ENCODE data around the gene KRT1. TPM values are rescaled to one million over a fixed set of nuclear protein-coding genes. Genes with fewer than 3 reads are reported as not detected.

KRT1 gene
- total RNA-seq, 2 experiments from 2014 or later = not detected

DNA sequence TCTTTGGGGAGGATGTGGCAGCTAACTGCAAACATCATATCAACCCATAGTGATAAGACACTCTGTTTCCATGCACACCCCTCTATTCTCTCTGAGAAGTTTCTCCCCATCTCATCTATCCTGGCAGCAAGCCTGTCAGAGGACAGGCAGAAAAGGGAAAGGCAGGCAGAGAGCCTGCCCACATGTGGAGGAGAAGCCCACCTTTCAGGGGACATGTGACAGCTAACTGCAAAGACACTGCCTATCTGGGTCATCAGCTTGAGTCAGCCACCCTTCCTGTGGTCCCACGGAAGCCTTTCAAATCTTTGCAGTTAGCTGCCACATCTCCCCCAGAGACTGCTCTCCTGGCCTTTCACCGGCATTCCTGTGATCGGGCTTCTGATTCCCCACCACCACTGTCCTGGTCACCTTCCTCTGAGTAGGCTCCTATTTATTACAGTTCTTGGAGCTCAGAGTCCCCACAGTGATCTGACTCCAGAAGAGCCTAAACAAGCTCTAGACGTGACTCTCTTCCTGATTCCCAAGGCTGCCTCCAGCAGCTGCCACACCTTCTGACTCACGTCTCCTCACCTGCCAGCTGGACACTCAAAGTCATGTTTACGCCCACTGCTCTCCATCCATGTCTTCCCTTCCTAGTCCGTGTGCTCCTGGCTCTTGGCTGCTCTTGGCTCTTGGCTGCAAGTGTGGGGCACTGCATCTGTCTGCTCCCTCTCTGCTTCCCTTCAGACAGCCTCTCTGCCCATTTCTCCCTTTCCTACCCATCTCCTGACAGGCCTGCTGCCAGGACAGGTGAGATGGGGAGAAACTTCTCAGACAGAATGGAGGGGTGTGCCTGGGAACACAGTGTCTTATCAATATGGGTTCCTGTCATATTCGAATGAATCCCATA, 7.5 kb upstream of the KRT1 start:
- Histone ChIP-seq H3K36me3 (ENCODE audit: insufficient read depth, low read length) (no peaks in the 10 kb centered on the region), H3K9me2 (ENCODE audit: insufficient read depth, low read length) (no peaks in the 10 kb centered on the region), H4K20me1 (ENCODE audit: insufficient read depth, low read length) (no peaks in the 10 kb centered on the region), H3K4me3 (ENCODE audit: low read depth, low read length, poor library complexity, severe bottlenecking) (no peak overlapping the region), H3K9me3 (ENCODE audit: low read length) (no peaks in the 10 kb centered on the region), H3K4me2 (ENCODE audit: low read length) (no peak overlapping the region), H2AFZ (ENCODE audit: low read length) (no peak overlapping the region), H3K79me2 (ENCODE audit: insufficient read depth, low read depth, low read length) (no peaks in the 10 kb centered on the region), H3K27ac (ENCODE audit: low read depth, low read length, poor library complexity, severe bottlenecking) (no peak overlapping the region), H3K4me1 (ENCODE audit: insufficient read depth, low read length, poor library complexity, severe bottlenecking) (no peaks in the 10 kb centered on the region)
- CTCF ChIA-PET (ENCODE audit: unreplicated experiment) = no interaction called here
- intact Hi-C loops (cut with micrococcal nuclease; ENCODE audit: unreplicated experiment) = no loop called here
- TF ChIP-seq, protein P1, sequence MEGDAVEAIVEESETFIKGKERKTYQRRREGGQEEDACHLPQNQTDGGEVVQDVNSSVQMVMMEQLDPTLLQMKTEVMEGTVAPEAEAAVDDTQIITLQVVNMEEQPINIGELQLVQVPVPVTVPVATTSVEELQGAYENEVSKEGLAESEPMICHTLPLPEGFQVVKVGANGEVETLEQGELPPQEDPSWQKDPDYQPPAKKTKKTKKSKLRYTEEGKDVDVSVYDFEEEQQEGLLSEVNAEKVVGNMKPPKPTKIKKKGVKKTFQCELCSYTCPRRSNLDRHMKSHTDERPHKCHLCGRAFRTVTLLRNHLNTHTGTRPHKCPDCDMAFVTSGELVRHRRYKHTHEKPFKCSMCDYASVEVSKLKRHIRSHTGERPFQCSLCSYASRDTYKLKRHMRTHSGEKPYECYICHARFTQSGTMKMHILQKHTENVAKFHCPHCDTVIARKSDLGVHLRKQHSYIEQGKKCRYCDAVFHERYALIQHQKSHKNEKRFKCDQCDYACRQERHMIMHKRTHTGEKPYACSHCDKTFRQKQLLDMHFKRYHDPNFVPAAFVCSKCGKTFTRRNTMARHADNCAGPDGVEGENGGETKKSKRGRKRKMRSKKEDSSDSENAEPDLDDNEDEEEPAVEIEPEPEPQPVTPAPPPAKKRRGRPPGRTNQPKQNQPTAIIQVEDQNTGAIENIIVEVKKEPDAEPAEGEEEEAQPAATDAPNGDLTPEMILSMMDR (conservative IDR thresholded peaks at IDR 0.05; ENCODE audit: low read length) = no peak
- TF ChIP-seq EZH2phosphoT487 (IDR thresholded peaks at IDR 0.05; ENCODE audit: borderline replicate concordance, low read depth, low read length) = no peak
- POLR2A ChIA-PET = no interaction called here
- BruUV-seq (replicated peaks) = no TSS peak
- no peak for DNase-seq (ENCODE audit: low spot score)

DNA sequence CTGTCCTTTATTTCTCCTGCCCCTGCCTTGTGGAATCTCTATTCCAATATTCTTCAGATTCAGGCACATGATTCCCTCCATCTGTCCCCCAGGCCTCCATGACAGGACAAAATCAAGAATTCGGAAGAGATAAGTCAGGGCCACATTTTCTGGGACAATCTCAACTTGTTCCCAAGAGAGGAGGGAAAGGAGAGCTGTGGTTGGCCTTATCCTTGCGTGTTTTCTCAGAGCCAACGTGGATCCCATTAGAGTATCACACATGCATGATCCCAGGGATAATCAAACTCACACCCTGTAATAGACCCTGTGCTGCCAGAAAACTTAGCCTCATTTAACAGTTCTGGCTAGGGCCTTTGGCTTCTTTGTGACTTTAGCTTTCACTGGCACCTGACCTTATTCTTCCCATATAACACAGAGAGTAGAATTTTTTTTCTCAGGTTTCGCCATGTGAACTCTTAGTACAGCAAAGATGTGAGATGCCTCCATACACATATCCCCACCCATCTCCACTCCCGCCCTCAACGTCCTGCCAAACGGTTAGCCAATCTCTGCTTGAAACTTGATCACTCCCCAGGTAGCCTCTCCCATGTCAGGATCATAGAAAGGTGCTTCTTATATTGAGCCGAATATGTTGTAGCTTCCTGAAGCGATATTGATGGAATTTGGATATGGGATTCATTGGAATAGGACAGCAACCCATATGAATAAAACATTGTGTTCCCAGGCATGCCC, 6.7 kb upstream of the KRT1 start:
- Histone ChIP-seq H3K79me2 (ENCODE audit: insufficient read depth, low read depth, low read length) (no peaks in the 10 kb centered on the region), H3K9me3 (ENCODE audit: low read length) (no peaks in the 10 kb centered on the region), H3K4me1 (ENCODE audit: insufficient read depth, low read length, poor library complexity, severe bottlenecking) (no peaks in the 10 kb centered on the region), H3K9me2 (ENCODE audit: insufficient read depth, low read length) (no peaks in the 10 kb centered on the region), H2AFZ (ENCODE audit: low read length) (no peak overlapping the region), H4K20me1 (ENCODE audit: insufficient read depth, low read length) (no peaks in the 10 kb centered on the region), H3K27ac (ENCODE audit: low read depth, low read length, poor library complexity, severe bottlenecking) (no peak overlapping the region), H3K4me3 (ENCODE audit: low read depth, low read length, poor library complexity, severe bottlenecking) (no peak overlapping the region), H3K4me2 (ENCODE audit: low read length) (no peak overlapping the region), H3K36me3 (ENCODE audit: insufficient read depth, low read length) (no peaks in the 10 kb centered on the region)
- ChIA-PET CTCF (ENCODE audit: unreplicated experiment) (no interaction called here), POLR2A (no interaction called here)
- DNase-seq (ENCODE audit: low spot score) = no peak
- intact Hi-C loops (cut with micrococcal nuclease; ENCODE audit: unreplicated experiment) = no loop called here
- BruUV-seq (replicated peaks) = no TSS peak
- TF ChIP-seq, protein P1 (conservative IDR thresholded peaks at IDR 0.05; ENCODE audit: low read length) = no peak
- no peak for TF ChIP-seq EZH2phosphoT487 (IDR thresholded peaks at IDR 0.05; ENCODE audit: borderline replicate concordance, low read depth, low read length)

DNA sequence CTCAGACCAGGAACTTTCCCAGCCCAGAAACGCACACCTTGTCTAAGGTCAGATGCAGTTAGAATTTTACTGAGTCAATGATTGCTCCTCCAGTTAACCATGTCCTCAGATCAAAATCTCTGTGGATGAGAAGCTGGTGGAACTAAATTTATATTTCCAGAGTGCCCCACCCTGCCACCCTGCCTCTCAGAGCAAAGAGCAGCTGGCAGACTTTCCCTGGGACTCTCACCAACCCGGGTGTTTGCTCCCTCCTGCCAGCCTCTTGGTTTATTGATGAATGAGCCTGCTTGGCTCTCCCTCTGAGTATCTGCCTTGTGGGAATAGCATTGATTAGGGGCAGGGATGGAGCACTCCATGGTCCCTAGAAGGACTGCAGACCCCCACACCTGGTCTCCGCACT, 5.9 kb upstream of the KRT1 start:
- TF ChIP-seq, protein P1 (conservative IDR thresholded peaks at IDR 0.05; ENCODE audit: low read length) = no peak
- no peak for TF ChIP-seq EZH2phosphoT487 (IDR thresholded peaks at IDR 0.05; ENCODE audit: borderline replicate concordance, low read depth, low read length)
- Histone ChIP-seq H2AFZ (ENCODE audit: low read length) (no peak overlapping the region), H3K9me3 (ENCODE audit: low read length) (no peaks in the 10 kb centered on the region), H3K9me2 (ENCODE audit: insufficient read depth, low read length) (no peaks in the 10 kb centered on the region), H3K27ac (ENCODE audit: low read depth, low read length, poor library complexity, severe bottlenecking) (no peak overlapping the region), H3K36me3 (ENCODE audit: insufficient read depth, low read length) (no peaks in the 10 kb centered on the region), H3K4me2 (ENCODE audit: low read length) (no peak overlapping the region), H3K79me2 (ENCODE audit: insufficient read depth, low read depth, low read length) (no peaks in the 10 kb centered on the region), H3K4me1 (ENCODE audit: insufficient read depth, low read length, poor library complexity, severe bottlenecking) (no peaks in the 10 kb centered on the region), H3K4me3 (ENCODE audit: low read depth, low read length, poor library complexity, severe bottlenecking) (no peak overlapping the region), H4K20me1 (ENCODE audit: insufficient read depth, low read length) (no peaks in the 10 kb centered on the region)
- ChIA-PET CTCF (ENCODE audit: unreplicated experiment) (no interaction called here), POLR2A (no interaction called here)
- no TSS peak for BruUV-seq (replicated peaks)
- intact Hi-C loops (cut with micrococcal nuclease; ENCODE audit: unreplicated experiment) = no loop called here
- no peak for DNase-seq (ENCODE audit: low spot score)

Data from OCI-LY7 (cell line).